A673 (cell line): Measurements from ENCODE around the gene HEXD.

Experiments
- CTCF ChIP-seq: fragments of 300-800, 200-600 bp; sonication (generic); conservative IDR thresholded peaks from 2 replicates; pipeline ENCODE4 v1.5.1; 2017; ENCODE audit warnings: low read depth, mild to moderate bottlenecking, antibody characterized with exemption, low read length, moderate library complexity, mixed read lengths
- EZH2 ChIP-seq: fragments of 200-600 bp; sonication (generic); IDR thresholded peaks from 2 replicates; pipeline ENCODE4 v1.6.1; 2017; ENCODE audit warnings: borderline replicate concordance, low read depth, mild to moderate bottlenecking, mixed read lengths, antibody characterized with exemption, low read length; ENCODE audit not compliant: poor library complexity, severe bottlenecking

- no peak for TF ChIP-seq CTCF
- no peak for TF ChIP-seq EZH2
Observed at GRCh38 chr17:82446649-82447048, 28.5 kb downstream of the HEXD start.
